Lower leg skin (tissue), 3 donors: Measurements from ENCODE around the gene TRAPPC12.

Experiments used
- CTCF ChIP-seq, 3 donors: fragments of 450-650 bp; IDR thresholded peaks; one replicate each; pipeline ENCODE4 v1.5.1; 2016; ENCODE audit warnings: antibody characterized with exemption in 3 of 3, mild to moderate bottlenecking in 3 of 3, moderate library complexity in 2 of 3
- POLR2A ChIP-seq, 2 donors: fragments of 450-650 bp; IDR thresholded peaks; one replicate each; pipeline ENCODE4 v1.6.1; 2016 to 2017; ENCODE audit warnings: antibody characterized with exemption in 2 of 2, mild to moderate bottlenecking in 1 of 2, moderate library complexity in 1 of 2

- no peak for TF ChIP-seq CTCF (IDR thresholded peaks at IDR 0.05)
- TF ChIP-seq POLR2A (IDR thresholded peaks at IDR 0.05), result no peak
Measured at GRCh38 chr2:3418766-3419404, 39.4 kb downstream of the TRAPPC12 start.
